Epithelial cell of proximal tubule (primary cell): ENCODE data around the gene NTN5. TPM values are rescaled to one million over a fixed set of nuclear protein-coding genes. Genes with fewer than 3 reads are reported as not detected.

ENCODE experiments used
- DNase-seq: peaks from one replicate; pipeline ENCODE4 v3.0.0-alpha.2; 2011; ENCODE audit warnings: low read depth
- H3K4me3 ChIP-seq: 2 replicates; pipeline ENCODE4 v1.5.1; 2011; ENCODE audit warnings: low read depth, mild to moderate bottlenecking, low read length
- CTCF ChIP-seq: conservative IDR thresholded peaks from 2 replicates; pipeline ENCODE4 v1.5.1; 2012; ENCODE audit warnings: low read depth, mild to moderate bottlenecking, low read length
- total RNA-seq: library from RNA; depleted of rRNA; stranded (reverse); fragments of >200 nt; gene quantifications from 2 replicates; pipeline ENCODE4 v1.2.3, GENCODE V29; 2015

NTN5 gene
- total RNA-seq, 1 donor from 2014 or later = not detected

- no peak for TF ChIP-seq CTCF
- peak overlapping the region; percentile 75 for H3K4me3 ChIP-seq
- no peak for DNase-seq
These were observed 26.0 kb downstream of the NTN5 start for GRCh38 chr19:48646722-48647216.

GRCh38 chr19:48646001-48646721 is 26.7 kb downstream of the NTN5 start, which contains the start of gene CA11:
TSS of gene CA11 (minus strand) at chr19:48646187. CDS start at chr19:48645632, 555 bp downstream.
- no peak for DNase-seq
- H3K4me3 ChIP-seq = peak within 1 kb of the TSS; percentile 75
- TF ChIP-seq CTCF = peak; percentile 72

GRCh38 chr19:48645620-48646000 is 27.2 kb downstream of the NTN5 start:
- no peak for TF ChIP-seq CTCF
- peak overlapping the region; percentile 75 for H3K4me3 ChIP-seq
- no peak for DNase-seq

- TF ChIP-seq CTCF = no peak
- H3K4me3 ChIP-seq = peak overlapping the region; percentile 75
- DNase-seq = no peak
These were observed 27.8 kb downstream of the NTN5 start for GRCh38 chr19:48644839-48645619.

GRCh38 chr19:48644355-48644754 is 28.5 kb downstream of the NTN5 start:
- no peak for DNase-seq
- H3K4me3 ChIP-seq = peak overlapping the region; percentile 75
- no peak for TF ChIP-seq CTCF

GRCh38 chr19:48642862-48643261 is 30.0 kb downstream of the NTN5 start:
- TF ChIP-seq CTCF = no peak
- no peak for DNase-seq
- H3K4me3 ChIP-seq = no peak overlapping the region
